ENCODE measurements around the gene DBT. TPM values are rescaled to one million over a fixed set of nuclear protein-coding genes. Genes with fewer than 3 reads are reported as not detected.

Gene DBT
- total RNA-seq, 1 experiment from 2014 or later: 14.0 TPM

DNA sequence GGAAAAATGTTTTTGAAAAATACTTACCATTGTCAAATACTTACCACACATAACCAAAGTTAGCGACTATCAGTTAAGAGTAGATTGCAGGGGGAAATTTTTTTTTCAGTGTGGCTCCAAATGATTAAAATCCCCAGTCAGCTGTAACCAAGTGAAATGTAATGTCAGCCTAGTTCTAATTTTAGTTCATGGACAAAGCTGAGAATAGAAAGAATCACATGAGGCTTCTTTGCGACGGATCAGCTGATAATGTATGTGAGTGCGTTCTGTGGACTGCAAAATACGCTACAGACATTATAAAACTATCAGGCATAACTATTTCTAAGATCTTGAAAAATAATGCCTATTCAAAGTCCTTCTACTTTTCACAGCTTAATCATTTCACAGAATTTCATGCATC is 71.5 kb downstream of the DBT start, which contains the start of gene LRRC39:
LRRC39 (minus strand) TSS at position 166 of the 400 bp plus-strand sequence. CDS start 9,740 bp downstream, outside the sequence.
- no peak for TF ChIP-seq FOSL1 (IDR thresholded peaks at IDR 0.05; ENCODE audit: low read depth)
- TF ChIP-seq SIN3A (IDR thresholded peaks at IDR 0.05; ENCODE audit: low read depth): no peak
- TF ChIP-seq JUND (IDR thresholded peaks at IDR 0.05): no peak
- TF ChIP-seq SP1 (IDR thresholded peaks at IDR 0.05; ENCODE audit: low read depth): no peak
- TF ChIP-seq EZH2phosphoT487 (IDR thresholded peaks at IDR 0.05; ENCODE audit: borderline replicate concordance): no peak
- TF ChIP-seq, protein P1, sequence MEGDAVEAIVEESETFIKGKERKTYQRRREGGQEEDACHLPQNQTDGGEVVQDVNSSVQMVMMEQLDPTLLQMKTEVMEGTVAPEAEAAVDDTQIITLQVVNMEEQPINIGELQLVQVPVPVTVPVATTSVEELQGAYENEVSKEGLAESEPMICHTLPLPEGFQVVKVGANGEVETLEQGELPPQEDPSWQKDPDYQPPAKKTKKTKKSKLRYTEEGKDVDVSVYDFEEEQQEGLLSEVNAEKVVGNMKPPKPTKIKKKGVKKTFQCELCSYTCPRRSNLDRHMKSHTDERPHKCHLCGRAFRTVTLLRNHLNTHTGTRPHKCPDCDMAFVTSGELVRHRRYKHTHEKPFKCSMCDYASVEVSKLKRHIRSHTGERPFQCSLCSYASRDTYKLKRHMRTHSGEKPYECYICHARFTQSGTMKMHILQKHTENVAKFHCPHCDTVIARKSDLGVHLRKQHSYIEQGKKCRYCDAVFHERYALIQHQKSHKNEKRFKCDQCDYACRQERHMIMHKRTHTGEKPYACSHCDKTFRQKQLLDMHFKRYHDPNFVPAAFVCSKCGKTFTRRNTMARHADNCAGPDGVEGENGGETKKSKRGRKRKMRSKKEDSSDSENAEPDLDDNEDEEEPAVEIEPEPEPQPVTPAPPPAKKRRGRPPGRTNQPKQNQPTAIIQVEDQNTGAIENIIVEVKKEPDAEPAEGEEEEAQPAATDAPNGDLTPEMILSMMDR (IDR thresholded peaks at IDR 0.05 in 2 of 3, conservative IDR thresholded peaks at IDR 0.05 in 1 of 3; ENCODE audit: borderline replicate concordance in 1 of 3, insufficient read depth in 1 of 3, low read depth in 2 of 3, low read length in 2 of 3): no peak
- TF ChIP-seq ZNF274 (IDR thresholded peaks at IDR 0.05; ENCODE audit: low read depth, low read length): no peak
- TF ChIP-seq ATF3 (IDR thresholded peaks at IDR 0.05): no peak
- no peak for TF ChIP-seq CBX3 (IDR thresholded peaks at IDR 0.05; ENCODE audit: low read depth)
- TF ChIP-seq CEBPB (IDR thresholded peaks at IDR 0.05; ENCODE audit: low read depth): no peak
- no peak for TF ChIP-seq ZFX (IDR thresholded peaks at IDR 0.05)
- TF ChIP-seq SRF (IDR thresholded peaks at IDR 0.05; ENCODE audit: low read depth): no peak
- TF ChIP-seq RAD21 (IDR thresholded peaks at IDR 0.05; ENCODE audit: low read depth): no peak
- no peak for TF ChIP-seq YY1 (IDR thresholded peaks at IDR 0.05; ENCODE audit: extremely low read depth, insufficient replicate concordance, low read depth, low read length)
- no peak for TF ChIP-seq POLR2AphosphoS5 (IDR thresholded peaks at IDR 0.05; ENCODE audit: low read depth, low read length)
- H3K4me3 ChIP-seq (replicated peaks in 1 of 2; ENCODE audit: low read depth in 1 of 2, low read length in 2 of 2): no peak within 1 kb of the TSS
- H4K20me1 ChIP-seq (ENCODE audit: insufficient read depth): no peaks in the 10 kb centered on the region
- RAD21 ChIA-PET (ENCODE audit: low non-redundant PET in 1 of 2, low total read pairs in 2 of 2, uncharacterized antibody in 2 of 2, unreplicated experiment in 2 of 2): no interaction called here
- H3K79me2 ChIP-seq (ENCODE audit: insufficient read depth, low read length): no peaks in the 10 kb centered on the region
- no peak within 1 kb of the TSS for H3K4me2 ChIP-seq (ENCODE audit: low read length)
- H3K9ac ChIP-seq (ENCODE audit: low read length): no peak within 1 kb of the TSS
- no peaks in the 10 kb centered on the region for H3K36me3 ChIP-seq (ENCODE audit: control insufficient read depth in 1 of 2, insufficient read depth in 2 of 2, low read length in 2 of 2)
- POLR2A ChIA-PET: no interaction called here
- DNase-seq (ENCODE audit: low read depth, low spot score) (no peak), ATAC-seq (no peak)
- BruUV-seq (replicated peaks): no TSS peak
- H3K27ac ChIP-seq (ENCODE audit: low read depth, low read length): no peak within 1 kb of the TSS
- intact Hi-C loops (cut with micrococcal nuclease): no loop called here
- no peaks in the 10 kb centered on the region for H3K9me2 ChIP-seq (ENCODE audit: insufficient read depth)
- no peaks in the 10 kb centered on the region for H3K27me3 ChIP-seq (ENCODE audit: insufficient read depth, low read length)
- CTCF ChIA-PET: no interaction called here
- H3K4me1 ChIP-seq (ENCODE audit: control insufficient read depth in 1 of 2, insufficient read depth in 2 of 2, low read length in 2 of 2): no peaks in the 10 kb centered on the region
- no peaks in the 10 kb centered on the region for H3K9me3 ChIP-seq (ENCODE audit: control insufficient read depth in 1 of 2, insufficient read depth in 1 of 2, low read depth in 1 of 2, low read length in 2 of 2)
- no peak within 1 kb of the TSS for H2AFZ ChIP-seq (ENCODE audit: low read depth, low read length, poor library complexity, severe bottlenecking)

Data from HCT116 (cell line).